Stimulated activated effector memory CD8-positive, alpha-beta T cell treated with anti-CD3 and anti-CD28 coated beads, Interleukin-12 subunit alpha, Interleukin-12 subunit beta, amount 100 ng/mL, for 72 hours (primary cell): Measurements from ENCODE around the gene NYAP2.
A peak's percentile ranks its signal among the peaks of the same experiment; 100 is the strongest.

Experiments
- ATAC-seq: fragments of 150-1000 bp; cut with Tn5 transposase; 2 replicates; pipeline ENCODE4 v1.10.0; 2021
- DNase-seq, 2 donors: peaks; one replicate each; pipeline ENCODE4 v3.0.0; 2021 to 2022; ENCODE audit warnings: low spot score in 2 of 2
- H3K27ac Mint-ChIP-seq: one replicate; pipeline ENCODE4 v1.8.0; 2022; ENCODE audit warnings: mild to moderate bottlenecking, mixed read lengths
- H3K36me3 Mint-ChIP-seq: one replicate; pipeline ENCODE4 v1.8.0; 2022; ENCODE audit warnings: mild to moderate bottlenecking, mixed read lengths
- H3K4me1 Mint-ChIP-seq: one replicate; pipeline ENCODE4 v1.8.0; 2022; ENCODE audit warnings: mixed read lengths
- H3K4me3 Mint-ChIP-seq: one replicate; pipeline ENCODE4 v1.8.0; 2022; ENCODE audit warnings: mild to moderate bottlenecking, mixed read lengths
- H3K9me3 Mint-ChIP-seq: one replicate; pipeline ENCODE4 v1.8.0; 2022; ENCODE audit warnings: mixed read lengths

Gene NYAP2

DNA sequence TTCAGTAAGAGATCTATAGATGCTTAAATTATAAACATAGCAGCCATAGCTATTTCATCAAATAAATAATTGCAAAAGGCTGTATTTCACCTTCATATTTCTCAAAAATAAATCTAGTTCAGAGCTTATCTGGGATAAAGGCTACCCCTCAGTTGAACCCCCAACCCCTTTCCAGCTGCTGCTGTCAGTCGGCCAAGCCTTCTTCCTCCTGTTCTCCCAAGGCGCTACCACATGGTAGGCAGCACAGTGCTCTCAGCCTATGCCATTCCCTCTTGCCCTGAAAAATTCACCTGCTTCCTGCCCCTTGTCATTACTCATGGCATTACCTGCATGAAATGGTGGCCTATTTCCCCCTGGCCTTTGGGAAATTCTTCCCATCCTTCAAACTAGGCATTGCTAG is 136.5 kb downstream of the NYAP2 start:
- no peak for ATAC-seq
- no peaks in the 10 kb centered on the region for H3K4me1 Mint-ChIP-seq
- H3K27ac Mint-ChIP-seq, result no peak overlapping the region
- DNase-seq, result no peak
- no peaks in the 10 kb centered on the region for H3K36me3 Mint-ChIP-seq
- H3K4me3 Mint-ChIP-seq, result no peak overlapping the region
- H3K9me3 Mint-ChIP-seq, result peaks cover 4% of the 10 kb centered on the region

DNA sequence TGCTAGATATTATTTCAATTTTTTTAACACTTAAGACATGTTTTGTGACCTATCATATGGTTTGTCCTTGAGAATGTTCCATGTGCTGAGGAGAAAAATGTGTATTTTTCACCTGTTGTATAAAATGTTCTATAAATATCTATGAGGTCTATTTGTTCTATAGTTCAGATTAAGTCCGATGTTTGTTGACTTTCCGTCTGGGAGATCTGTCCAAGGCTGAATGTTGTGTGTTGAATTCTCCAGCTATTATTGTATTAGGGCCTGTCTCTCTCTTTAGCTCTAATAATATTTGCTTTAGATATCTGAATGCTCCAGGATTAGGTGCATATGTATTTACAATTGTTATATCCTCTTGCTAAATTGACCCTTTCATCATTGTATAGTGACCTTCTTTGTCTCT is 144.1 kb downstream of the NYAP2 start:
- Mint-ChIP-seq H3K36me3 (no peaks in the 10 kb centered on the region), H3K4me1 (no peaks in the 10 kb centered on the region), H3K27ac (no peak overlapping the region), H3K9me3 (peaks cover 4% of the 10 kb centered on the region), H3K4me3 (no peak overlapping the region)
- ATAC-seq, result no peak
- DNase-seq, result no peak

DNA sequence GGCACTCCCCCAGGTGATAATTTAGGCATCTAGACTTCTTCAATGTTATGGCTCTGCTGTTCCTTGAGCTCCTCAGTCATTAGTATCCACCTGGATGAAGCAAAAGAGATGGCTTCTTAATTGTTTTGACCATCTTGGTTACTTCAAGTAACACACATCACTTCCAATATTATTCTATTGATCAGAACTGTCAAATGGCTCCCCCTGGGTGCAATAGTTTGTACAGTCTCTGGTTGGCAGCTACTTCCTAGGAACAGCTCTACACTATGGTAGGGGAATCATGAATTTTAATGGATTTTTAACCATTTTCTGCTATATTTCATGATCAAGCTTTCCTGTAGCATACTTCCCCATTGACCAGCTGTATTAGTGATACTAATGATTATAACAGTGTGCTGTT is 157.0 kb downstream of the NYAP2 start:
- H3K4me3 Mint-ChIP-seq, result no peak overlapping the region
- H3K36me3 Mint-ChIP-seq, result no peaks in the 10 kb centered on the region
- DNase-seq (no peak), ATAC-seq (no peak)
- H3K27ac Mint-ChIP-seq, result no peak overlapping the region
- no peaks in the 10 kb centered on the region for H3K9me3 Mint-ChIP-seq
- no peaks in the 10 kb centered on the region for H3K4me1 Mint-ChIP-seq

DNA sequence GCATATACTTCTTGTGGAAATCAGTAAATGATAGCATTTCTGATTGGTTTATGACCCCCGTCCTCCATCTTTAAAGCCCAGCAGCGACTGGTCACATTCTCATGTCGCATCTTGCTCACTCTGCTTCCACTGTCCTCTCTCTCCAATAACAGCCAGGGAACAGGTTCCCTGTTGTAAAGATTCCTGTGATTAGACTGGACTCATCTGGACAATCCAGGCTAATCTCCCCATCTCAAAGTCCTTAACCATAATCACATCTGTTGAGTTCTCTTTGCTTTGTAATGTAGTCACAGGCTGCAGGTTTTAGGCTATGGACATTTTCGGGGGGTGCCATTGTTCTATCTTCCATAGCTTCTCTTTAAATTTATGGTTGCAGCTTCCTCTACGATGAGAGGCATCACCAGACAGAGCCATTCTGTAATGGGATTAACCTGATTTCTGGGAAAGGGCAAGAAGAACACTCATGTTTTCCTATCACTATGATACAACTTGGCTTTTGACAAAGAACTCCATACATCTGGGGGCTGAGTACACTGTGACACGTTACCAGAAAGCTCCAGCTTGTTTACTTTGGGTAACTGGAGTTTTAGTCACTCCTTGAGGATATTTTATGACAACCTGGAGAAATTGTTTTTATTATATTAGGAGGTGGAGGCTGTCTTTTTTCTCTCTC is 159.0 kb downstream of the NYAP2 start:
- ATAC-seq (no peak), DNase-seq (no peak)
- Mint-ChIP-seq H3K4me1 (no peaks in the 10 kb centered on the region), H3K4me3 (no peak overlapping the region), H3K27ac (no peak overlapping the region), H3K9me3 (no peaks in the 10 kb centered on the region), H3K36me3 (no peaks in the 10 kb centered on the region)

DNA sequence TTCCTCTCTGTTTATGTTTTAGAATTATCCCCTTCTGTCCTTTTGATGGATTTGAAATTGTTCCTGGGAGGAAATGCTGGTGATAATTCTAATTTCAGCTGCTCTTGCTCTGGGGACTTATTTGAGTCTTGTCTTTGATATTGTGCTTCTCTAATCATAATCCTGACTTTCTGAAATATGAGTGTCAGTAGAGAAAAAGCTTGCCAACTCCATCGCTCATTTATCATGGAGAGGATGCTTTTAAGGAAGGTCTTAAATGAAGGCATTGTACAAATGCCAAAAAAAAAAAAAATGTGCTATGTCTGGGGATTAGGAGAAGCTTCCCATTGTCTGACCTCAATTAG is 159.5 kb downstream of the NYAP2 start:
- Mint-ChIP-seq H3K4me1 (no peaks in the 10 kb centered on the region), H3K9me3 (no peaks in the 10 kb centered on the region), H3K4me3 (no peak overlapping the region), H3K36me3 (no peaks in the 10 kb centered on the region), H3K27ac (no peak overlapping the region)
- DNase-seq, result no peak
- ATAC-seq, result no peak

DNA sequence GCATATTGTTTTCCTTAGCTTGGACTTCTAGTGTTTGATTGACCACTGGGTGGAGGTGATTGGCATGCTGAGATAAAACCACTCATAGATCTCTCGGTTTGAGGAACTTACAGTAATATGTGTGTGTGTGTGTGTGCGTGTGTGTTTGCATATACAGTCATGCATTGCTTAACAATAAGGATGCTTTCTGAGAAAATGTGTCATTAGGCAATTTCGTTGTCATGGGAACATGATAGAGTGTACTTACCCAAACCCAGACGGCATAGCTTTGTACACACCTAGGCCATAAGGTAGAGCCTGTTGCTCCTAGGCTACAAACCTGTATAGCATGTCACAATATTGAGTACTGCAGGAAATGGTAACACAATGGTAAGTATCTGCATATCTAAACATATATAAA is 167.3 kb downstream of the NYAP2 start:
- H3K36me3 Mint-ChIP-seq, result no peaks in the 10 kb centered on the region
- ATAC-seq (no peak), DNase-seq (no peak)
- no peaks in the 10 kb centered on the region for H3K4me1 Mint-ChIP-seq
- H3K9me3 Mint-ChIP-seq, result no peaks in the 10 kb centered on the region
- no peak overlapping the region for H3K27ac Mint-ChIP-seq
- H3K4me3 Mint-ChIP-seq, result no peak overlapping the region

DNA sequence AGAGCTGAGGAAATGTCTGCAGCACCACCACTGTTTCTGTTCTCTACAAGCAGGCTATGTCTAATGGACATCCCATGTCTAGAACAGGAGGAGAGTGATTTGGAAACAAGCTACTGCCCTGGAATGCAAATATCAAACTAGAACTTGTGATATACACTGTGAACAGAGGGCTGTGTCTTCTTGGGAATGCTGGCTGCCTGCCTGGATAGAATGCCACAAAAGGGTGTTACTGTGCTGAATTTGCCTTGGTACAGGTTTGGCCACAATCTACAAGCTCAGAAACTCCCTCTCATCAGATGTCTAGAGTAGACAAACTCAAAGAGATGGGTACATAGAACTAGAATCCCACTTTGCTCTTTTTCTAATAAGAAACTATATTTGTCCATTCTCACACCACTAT is 170.5 kb downstream of the NYAP2 start:
- DNase-seq (no peak), ATAC-seq (no peak)
- Mint-ChIP-seq H3K9me3 (no peaks in the 10 kb centered on the region), H3K36me3 (no peaks in the 10 kb centered on the region), H3K4me1 (no peaks in the 10 kb centered on the region), H3K27ac (no peak overlapping the region), H3K4me3 (no peak overlapping the region)

DNA sequence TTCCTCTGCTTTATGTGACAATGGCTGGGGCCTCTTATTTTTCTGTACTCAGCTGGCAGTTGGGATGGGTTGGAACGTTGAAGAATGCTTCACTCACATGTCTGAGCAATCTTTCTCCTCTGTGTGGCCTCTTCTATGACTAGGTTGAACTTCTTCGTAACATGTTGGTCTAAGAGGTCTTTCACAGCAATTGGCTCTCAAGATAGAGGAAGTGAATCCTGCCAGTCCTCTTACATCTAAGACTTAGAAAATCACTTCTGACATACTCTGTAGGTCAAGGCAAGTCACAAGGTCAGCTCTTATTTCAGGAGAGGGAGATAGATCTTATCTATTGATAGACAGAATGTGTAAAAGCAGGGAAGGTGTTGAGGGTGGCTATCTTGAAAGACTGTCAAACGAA is 174.1 kb downstream of the NYAP2 start:
- ATAC-seq (no peak), DNase-seq (no peak)
- Mint-ChIP-seq H3K36me3 (no peaks in the 10 kb centered on the region), H3K4me1 (no peaks in the 10 kb centered on the region), H3K4me3 (no peak overlapping the region), H3K9me3 (no peaks in the 10 kb centered on the region), H3K27ac (no peak overlapping the region)

DNA sequence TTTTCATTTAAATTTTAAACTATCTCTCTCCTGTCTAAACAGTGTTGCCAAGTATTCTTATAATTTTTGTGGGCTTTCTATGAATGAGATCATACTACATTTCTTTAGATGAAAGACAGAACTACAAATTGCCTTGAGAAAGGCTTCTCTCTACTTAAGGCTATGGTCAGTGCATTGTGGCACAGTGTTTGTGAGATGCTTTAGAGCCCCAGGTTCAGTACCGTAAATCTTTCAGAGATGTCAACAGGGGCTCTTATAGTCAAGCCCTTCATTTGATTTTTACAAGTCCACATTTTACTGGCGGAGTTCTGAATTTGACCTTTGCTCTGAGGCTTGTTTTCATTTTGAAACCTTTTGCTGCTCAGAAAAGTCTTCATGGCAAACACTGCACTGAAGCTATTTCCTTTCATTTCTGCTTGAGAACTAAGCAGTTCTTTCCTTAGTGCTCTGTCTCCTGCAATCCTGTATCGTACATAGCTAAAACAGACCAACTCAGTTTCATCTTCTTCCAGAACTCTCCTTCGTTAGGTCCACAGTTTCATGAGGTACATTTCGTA is 175.2 kb downstream of the NYAP2 start:
- ATAC-seq (no peak), DNase-seq (no peak)
- H3K36me3 Mint-ChIP-seq, result no peaks in the 10 kb centered on the region
- H3K4me1 Mint-ChIP-seq, result no peaks in the 10 kb centered on the region
- no peak overlapping the region for H3K4me3 Mint-ChIP-seq
- H3K9me3 Mint-ChIP-seq, result no peaks in the 10 kb centered on the region
- H3K27ac Mint-ChIP-seq, result no peak overlapping the region

DNA sequence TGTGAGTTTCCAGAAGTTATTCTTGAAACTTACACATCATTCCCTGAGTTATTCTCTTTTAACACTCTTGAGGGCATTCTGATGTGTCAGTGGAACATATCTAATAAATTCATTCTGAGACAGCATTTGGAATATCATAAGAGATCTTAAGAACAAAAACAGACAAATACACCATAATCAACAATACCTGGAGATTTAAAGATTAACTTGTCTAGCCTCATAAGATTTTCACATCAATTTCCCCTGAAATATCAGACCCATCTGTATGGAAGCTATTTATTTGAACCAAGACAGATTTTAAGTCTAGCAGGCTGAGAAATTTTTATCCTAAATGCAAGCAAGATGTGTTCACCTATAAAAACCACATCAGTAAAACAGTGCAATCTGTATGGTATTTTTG is 181.6 kb downstream of the NYAP2 start:
- Mint-ChIP-seq H3K4me3 (no peak overlapping the region), H3K27ac (no peak overlapping the region), H3K9me3 (no peaks in the 10 kb centered on the region), H3K4me1 (no peaks in the 10 kb centered on the region), H3K36me3 (no peaks in the 10 kb centered on the region)
- DNase-seq (no peak), ATAC-seq (no peak)

DNA sequence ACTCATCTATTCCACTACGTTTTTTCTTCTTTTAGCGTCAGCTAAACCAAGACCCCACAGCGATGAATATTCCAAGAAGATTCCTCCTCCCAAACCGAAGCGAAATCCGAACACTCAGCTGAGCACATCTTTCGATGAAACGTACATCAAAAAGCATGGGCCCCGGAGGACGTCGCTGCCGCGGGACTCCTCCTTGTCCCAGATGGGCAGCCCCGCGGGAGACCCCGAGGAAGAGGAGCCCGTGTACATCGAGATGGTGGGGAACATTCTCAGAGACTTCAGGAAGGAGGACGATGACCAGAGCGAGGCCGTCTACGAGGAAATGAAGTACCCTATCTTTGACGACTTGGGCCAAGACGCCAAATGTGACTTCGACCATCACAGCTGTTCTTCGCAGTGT is 182.4 kb downstream of the NYAP2 start:
- Mint-ChIP-seq H3K36me3 (no peaks in the 10 kb centered on the region), H3K4me1 (no peaks in the 10 kb centered on the region), H3K27ac (no peak overlapping the region), H3K4me3 (no peak overlapping the region), H3K9me3 (no peaks in the 10 kb centered on the region)
- ATAC-seq (no peak), DNase-seq (no peak)

DNA sequence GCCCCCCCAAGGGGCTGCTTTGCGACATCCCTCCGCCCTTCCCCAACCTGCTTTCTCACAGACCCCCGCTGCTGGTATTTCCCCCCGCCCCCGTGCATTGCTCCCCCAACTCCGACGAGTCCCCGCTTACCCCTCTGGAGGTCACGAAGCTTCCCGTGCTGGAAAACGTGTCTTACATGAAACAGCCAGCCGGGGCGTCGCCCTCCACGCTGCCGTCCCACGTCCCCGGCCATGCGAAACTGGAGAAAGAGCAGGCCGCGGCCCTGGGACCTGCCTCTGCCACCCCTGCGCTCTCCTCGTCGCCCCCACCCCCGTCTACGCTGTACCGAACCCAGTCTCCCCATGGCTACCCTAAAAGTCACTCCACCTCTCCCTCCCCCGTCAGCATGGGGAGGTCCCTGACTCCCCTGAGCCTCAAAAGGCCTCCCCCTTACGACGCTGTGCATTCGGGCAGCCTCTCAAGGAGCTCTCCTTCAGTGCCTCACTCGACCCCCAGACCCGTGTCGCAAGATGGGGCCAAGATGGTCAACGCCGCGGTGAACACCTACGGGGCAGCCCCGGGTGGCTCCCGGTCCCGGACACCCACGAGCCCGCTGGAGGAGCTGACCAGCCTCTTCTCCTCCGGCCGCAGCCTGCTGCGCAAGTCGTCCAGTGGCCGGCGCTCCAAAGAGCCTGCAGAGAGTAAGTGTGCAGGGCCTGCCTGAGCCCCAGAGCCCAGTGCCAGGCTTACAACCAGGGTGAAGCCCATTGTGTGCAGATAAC is 183.0 kb downstream of the NYAP2 start:
- ATAC-seq (no peak), DNase-seq (no peak)
- Mint-ChIP-seq H3K4me1 (no peaks in the 10 kb centered on the region), H3K36me3 (no peaks in the 10 kb centered on the region), H3K27ac (no peak overlapping the region), H3K9me3 (no peaks in the 10 kb centered on the region), H3K4me3 (no peak overlapping the region)

DNA sequence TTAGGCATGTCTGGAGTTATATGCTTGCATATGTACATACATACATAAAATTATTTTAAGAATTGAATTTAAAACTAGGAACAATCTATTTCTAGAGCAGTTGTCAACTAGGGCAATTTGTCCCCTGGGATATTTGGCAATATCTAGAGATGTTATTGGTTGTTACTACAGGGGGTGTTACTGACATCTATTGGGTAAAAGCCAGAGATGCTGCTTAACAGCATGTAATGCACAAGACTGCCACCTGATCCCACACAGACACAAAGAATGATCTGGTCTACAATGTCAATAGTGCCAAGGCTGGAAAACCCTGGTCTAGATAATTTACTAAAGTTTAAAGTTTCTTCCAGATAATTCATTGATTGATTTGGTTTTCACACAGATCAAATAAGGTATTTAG is 185.3 kb downstream of the NYAP2 start:
- DNase-seq (no peak), ATAC-seq (no peak)
- H3K4me3 Mint-ChIP-seq, result no peak overlapping the region
- no peaks in the 10 kb centered on the region for H3K9me3 Mint-ChIP-seq
- no peaks in the 10 kb centered on the region for H3K4me1 Mint-ChIP-seq
- H3K27ac Mint-ChIP-seq, result no peak overlapping the region
- no peaks in the 10 kb centered on the region for H3K36me3 Mint-ChIP-seq

DNA sequence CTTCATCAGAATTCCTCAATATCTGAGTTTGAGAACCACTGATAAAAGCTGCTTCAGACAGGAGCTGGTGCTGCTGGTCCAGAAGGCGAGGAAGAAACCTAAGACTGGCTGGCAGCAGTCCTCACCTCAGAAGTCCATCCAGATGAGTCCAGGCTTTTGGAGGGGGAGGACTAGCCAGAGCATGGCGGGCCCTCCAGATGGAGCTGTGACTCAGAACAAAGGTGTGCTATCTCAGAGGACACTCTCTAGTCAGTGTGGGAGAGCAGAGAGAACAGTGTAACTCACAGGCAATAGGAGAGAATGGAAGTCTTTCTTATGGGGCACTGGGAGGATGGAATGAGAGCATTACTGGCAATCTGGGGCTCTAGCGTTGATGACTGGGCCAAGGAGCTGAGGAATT is 191.4 kb downstream of the NYAP2 start:
- Mint-ChIP-seq H3K36me3 (no peaks in the 10 kb centered on the region), H3K4me3 (no peak overlapping the region), H3K4me1 (no peaks in the 10 kb centered on the region), H3K9me3 (no peaks in the 10 kb centered on the region), H3K27ac (no peak overlapping the region)
- ATAC-seq (peak; percentile 39), DNase-seq (no peak)

DNA sequence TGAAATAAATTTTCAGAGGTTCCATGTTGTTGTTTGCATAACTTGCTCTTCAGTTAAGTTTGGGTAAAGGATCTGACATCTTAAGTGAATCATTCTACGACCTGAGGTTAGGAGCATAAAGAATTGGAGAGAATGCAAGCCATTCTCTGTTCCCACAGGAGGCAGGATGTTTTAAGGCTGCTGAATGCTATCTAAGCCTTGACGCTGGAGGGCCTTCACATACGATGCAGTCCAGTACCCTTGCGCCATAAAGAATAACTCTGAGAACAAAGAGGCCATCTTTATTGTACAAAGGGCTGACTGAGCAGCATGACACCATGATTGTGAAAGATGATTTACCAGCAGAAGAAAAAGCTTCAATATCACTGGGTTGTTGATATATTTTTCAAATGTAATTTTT is 198.4 kb downstream of the NYAP2 start:
- ATAC-seq, result no peak
- Mint-ChIP-seq H3K4me3 (no peak overlapping the region), H3K27ac (no peak overlapping the region), H3K36me3 (peaks cover 6% of the 10 kb centered on the region), H3K4me1 (no peaks in the 10 kb centered on the region), H3K9me3 (peaks cover 4% of the 10 kb centered on the region)
- DNase-seq, result no peak

DNA sequence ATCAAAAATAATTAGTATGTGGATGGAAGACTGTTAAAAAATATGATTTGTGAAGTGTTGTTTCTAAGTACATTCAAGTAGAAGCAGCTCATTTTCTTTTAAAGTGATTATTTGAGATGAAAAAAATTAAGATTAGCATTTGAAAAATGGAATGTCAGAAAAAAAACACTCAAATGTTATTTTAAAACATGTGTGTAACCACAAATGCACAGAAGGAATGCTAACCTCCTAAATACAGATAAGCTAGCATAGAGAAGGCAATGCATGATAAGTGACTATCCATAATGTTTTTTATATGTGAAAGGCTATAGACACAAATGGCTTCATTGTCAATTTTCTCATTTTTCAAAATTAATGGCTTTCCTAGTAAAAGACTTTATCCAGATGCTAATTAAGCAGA is 198.9 kb downstream of the NYAP2 start:
- ATAC-seq, result no peak
- peaks cover 6% of the 10 kb centered on the region for H3K36me3 Mint-ChIP-seq
- H3K27ac Mint-ChIP-seq, result no peak overlapping the region
- H3K9me3 Mint-ChIP-seq, result peaks cover 4% of the 10 kb centered on the region
- no peaks in the 10 kb centered on the region for H3K4me1 Mint-ChIP-seq
- no peak for DNase-seq
- no peak overlapping the region for H3K4me3 Mint-ChIP-seq
